DOHH2 (cell line): ENCODE data around the gene VTI1A.

ENCODE experiments used
- H3F3A ChIP-seq: fragments of 200-600 bp; sonication (generic), shearing (Covaris generic); 2 replicates; pipeline ENCODE4 v1.6.0; 2016; ENCODE audit warnings: antibody characterized with exemption, mild to moderate bottlenecking; ENCODE audit not compliant: control insufficient read depth, insufficient read depth
- H3K27ac ChIP-seq: fragments of 200-600 bp; sonication (generic); 2 replicates; pipeline ENCODE4 v1.5.1; 2014; ENCODE audit warnings: low read depth, mild to moderate bottlenecking, low read length, moderate library complexity
- H3K27me3 ChIP-seq: fragments of 200-600 bp; sonication (generic); 2 replicates; pipeline ENCODE4 v1.6.1; 2014; ENCODE audit warnings: mild to moderate bottlenecking, low read length, mixed read lengths; ENCODE audit not compliant: control insufficient read depth
- H3K36me3 ChIP-seq: fragments of 200-600 bp; sonication (generic); 2 replicates; pipeline ENCODE4 v1.6.1; 2014; ENCODE audit warnings: mild to moderate bottlenecking, low read length, moderate library complexity, mixed read lengths; ENCODE audit not compliant: control insufficient read depth
- H3K4me1 ChIP-seq: fragments of 200-600 bp; sonication (generic); 2 replicates; pipeline ENCODE4 v1.6.1; 2014; ENCODE audit warnings: mild to moderate bottlenecking, low read length, mixed read lengths; ENCODE audit not compliant: control insufficient read depth
- H3K4me2 ChIP-seq: fragments of 200-600 bp; sonication (generic); 2 replicates; pipeline ENCODE4 v1.6.0; 2014; ENCODE audit warnings: mild to moderate bottlenecking, low read length, moderate library complexity
- H3K4me3 ChIP-seq: fragments of 200-600 bp; sonication (generic); 2 replicates; pipeline ENCODE4 v1.5.1; 2014; ENCODE audit warnings: mild to moderate bottlenecking, low read length, mixed read lengths
- H3K79me2 ChIP-seq: fragments of 200-600 bp; sonication (generic); 2 replicates; pipeline ENCODE4 v1.6.1; 2014; ENCODE audit warnings: mild to moderate bottlenecking, low read length, mixed read lengths; ENCODE audit not compliant: control insufficient read depth
- H3K9me2 ChIP-seq: fragments of 200-600 bp; sonication (generic); replicated peaks from 2 replicates; pipeline ENCODE4 v1.6.1; 2014; ENCODE audit warnings: mild to moderate bottlenecking, low read length, mixed read lengths; ENCODE audit not compliant: control insufficient read depth
- H3K9me3 ChIP-seq: fragments of 200-600 bp; sonication (generic); 2 replicates; pipeline ENCODE4 v1.6.1; 2014; ENCODE audit warnings: antibody characterized with exemption, low read length, mixed read lengths; ENCODE audit not compliant: control insufficient read depth, insufficient read depth
- H4K20me1 ChIP-seq: fragments of 200-600 bp; sonication (generic); 2 replicates; pipeline ENCODE4 v1.6.0; 2014; ENCODE audit warnings: low read depth, mild to moderate bottlenecking, antibody characterized with exemption, low read length, moderate library complexity; ENCODE audit not compliant: control insufficient read depth, insufficient read depth
- CTCF ChIP-seq: fragments of 200-600 bp; sonication (generic); IDR thresholded peaks from one replicate; pipeline ENCODE4 v1.5.1; 2014; ENCODE audit warnings: antibody characterized with exemption, mild to moderate bottlenecking, low read depth, low read length; ENCODE audit not compliant: poor library complexity, severe bottlenecking
- EZH2phosphoT487 ChIP-seq: fragments of 200-600 bp; sonication (generic); IDR thresholded peaks from 2 replicates; pipeline ENCODE4 v1.6.1; 2017; ENCODE audit warnings: borderline replicate concordance, mild to moderate bottlenecking, antibody characterized with exemption, low read length, moderate library complexity, mixed read lengths

The VTI1A gene

GRCh38 chr10:112585960-112586359 lies 138.9 kb downstream of the VTI1A start:
- no peak overlapping the region for H3K4me2 ChIP-seq
- H3K9me2 ChIP-seq, result no peaks in the 10 kb centered on the region
- H4K20me1 ChIP-seq, result no peaks in the 10 kb centered on the region
- H3F3A ChIP-seq, result no peaks in the 10 kb centered on the region
- H3K4me3 ChIP-seq, result no peak overlapping the region
- H3K79me2 ChIP-seq, result no peaks in the 10 kb centered on the region
- TF ChIP-seq CTCF, result no peak
- no peak for TF ChIP-seq EZH2phosphoT487
- H3K9me3 ChIP-seq, result no peaks in the 10 kb centered on the region
- H3K27ac ChIP-seq, result no peak overlapping the region
- no peaks in the 10 kb centered on the region for H3K36me3 ChIP-seq
- no peaks in the 10 kb centered on the region for H3K27me3 ChIP-seq
- H3K4me1 ChIP-seq, result no peaks in the 10 kb centered on the region

GRCh38 chr10:112587729-112588128 lies 140.7 kb downstream of the VTI1A start:
- no peak overlapping the region for H3K4me2 ChIP-seq
- H3K4me3 ChIP-seq, result no peak overlapping the region
- no peaks in the 10 kb centered on the region for H3K9me3 ChIP-seq
- H4K20me1 ChIP-seq, result no peaks in the 10 kb centered on the region
- no peaks in the 10 kb centered on the region for H3K79me2 ChIP-seq
- H3K9me2 ChIP-seq, result no peaks in the 10 kb centered on the region
- no peaks in the 10 kb centered on the region for H3K4me1 ChIP-seq
- H3F3A ChIP-seq, result no peaks in the 10 kb centered on the region
- no peak overlapping the region for H3K27ac ChIP-seq
- no peaks in the 10 kb centered on the region for H3K36me3 ChIP-seq
- no peaks in the 10 kb centered on the region for H3K27me3 ChIP-seq
- TF ChIP-seq EZH2phosphoT487 (no peak), CTCF (no peak)

GRCh38 chr10:112588225-112588990 lies 141.4 kb downstream of the VTI1A start:
- H3K27me3 ChIP-seq, result no peaks in the 10 kb centered on the region
- TF ChIP-seq EZH2phosphoT487, result no peak
- TF ChIP-seq CTCF, result no peak
- H3K9me2 ChIP-seq, result no peaks in the 10 kb centered on the region
- no peaks in the 10 kb centered on the region for H3K79me2 ChIP-seq
- no peak overlapping the region for H3K4me2 ChIP-seq
- no peaks in the 10 kb centered on the region for H3K9me3 ChIP-seq
- H3K4me3 ChIP-seq, result no peak overlapping the region
- H3K4me1 ChIP-seq, result no peaks in the 10 kb centered on the region
- H3K36me3 ChIP-seq, result no peaks in the 10 kb centered on the region
- no peak overlapping the region for H3K27ac ChIP-seq
- H3F3A ChIP-seq, result no peaks in the 10 kb centered on the region
- H4K20me1 ChIP-seq, result no peaks in the 10 kb centered on the region
